ENCODE results near the gene EEF1AKMT4.

Gene EEF1AKMT4

GRCh38 chr3:184236033-184236410, 13.4 kb upstream of the EEF1AKMT4 start:
- no peak for DNase-seq

GRCh38 chr3:184236636-184237035, 12.8 kb upstream of the EEF1AKMT4 start:
- DNase-seq = no peak

GRCh38 chr3:184237211-184237610, 12.3 kb upstream of the EEF1AKMT4 start:
- DNase-seq = no peak

- DNase-seq = no peak
Observed at GRCh38 chr3:184237807-184238206, 11.7 kb upstream of the EEF1AKMT4 start.

GRCh38 chr3:184238246-184238818, 11.1 kb upstream of the EEF1AKMT4 start:
- no peak for DNase-seq

GRCh38 chr3:184239221-184239620, 10.3 kb upstream of the EEF1AKMT4 start:
- DNase-seq = no peak

GRCh38 chr3:184239708-184240107, 9.8 kb upstream of the EEF1AKMT4 start:
- no peak for DNase-seq

- DNase-seq = no peak
Observed at GRCh38 chr3:184240384-184241140, 8.9 kb upstream of the EEF1AKMT4 start.

GRCh38 chr3:184241141-184241446, 8.4 kb upstream of the EEF1AKMT4 start:
- no peak for DNase-seq

GRCh38 chr3:184241447-184242296, 7.8 kb upstream of the EEF1AKMT4 start:
- peak; percentile 64 for DNase-seq

GRCh38 chr3:184242297-184242685, 7.2 kb upstream of the EEF1AKMT4 start:
- DNase-seq = no peak

- peak; percentile 72 for DNase-seq
Observed at GRCh38 chr3:184248454-184249411, 739 bp upstream of the EEF1AKMT4 start, which contains the start of gene ALG3. Gene ALG3, minus strand, starts transcription at chr3:184248962. Its CDS starts 22 bp downstream, at chr3:184248940.

GRCh38 chr3:184250167-184250828, 826 bp downstream of the EEF1AKMT4 start:
- peak; percentile 83 for DNase-seq

GRCh38 chr3:184255291-184256039, 6.0 kb downstream of the EEF1AKMT4 start:
- DNase-seq = no peak

GRCh38 chr3:184257083-184257915, 7.8 kb downstream of the EEF1AKMT4 start:
- DNase-seq = no peak

- DNase-seq = no peak
Observed at GRCh38 chr3:184258926-184259325, 9.5 kb downstream of the EEF1AKMT4 start.

- DNase-seq = no peak
Observed at GRCh38 chr3:184259396-184259877, 10.0 kb downstream of the EEF1AKMT4 start.

- no peak for DNase-seq
Observed at GRCh38 chr3:184259878-184260723, 10.6 kb downstream of the EEF1AKMT4 start.

- no peak for DNase-seq
Observed at GRCh38 chr3:184260724-184261269, 11.3 kb downstream of the EEF1AKMT4 start.

Data from NCI-H510A (cell line).